Activated effector memory CD4-positive, alpha-beta T cell treated with Interleukin-2 at 50 U/mL for 16 hours (primary cell): Measurements from ENCODE around the gene RETREG3.
"Not testable (repeated sequence)": the region's sequence is repeated elsewhere in the genome, so short reads cannot be mapped to it uniquely, and the experiment has no call there.

ENCODE experiments used
- DNase-seq: peaks from one replicate; pipeline ENCODE4 v3.0.0-alpha.2; 2020

RETREG3 gene

GRCh38 chr17:42609182-42609813 lies at the start of gene RETREG3, which contains the start of gene TUBG1:
Gene RETREG3 (minus strand): TSS chr17:42609374. CDS start chr17:42609324, 50 bp downstream.
Gene TUBG1 (plus strand): TSS chr17:42609683. CDS start chr17:42609738, 55 bp downstream.
- peak; percentile 99 for DNase-seq

DNA sequence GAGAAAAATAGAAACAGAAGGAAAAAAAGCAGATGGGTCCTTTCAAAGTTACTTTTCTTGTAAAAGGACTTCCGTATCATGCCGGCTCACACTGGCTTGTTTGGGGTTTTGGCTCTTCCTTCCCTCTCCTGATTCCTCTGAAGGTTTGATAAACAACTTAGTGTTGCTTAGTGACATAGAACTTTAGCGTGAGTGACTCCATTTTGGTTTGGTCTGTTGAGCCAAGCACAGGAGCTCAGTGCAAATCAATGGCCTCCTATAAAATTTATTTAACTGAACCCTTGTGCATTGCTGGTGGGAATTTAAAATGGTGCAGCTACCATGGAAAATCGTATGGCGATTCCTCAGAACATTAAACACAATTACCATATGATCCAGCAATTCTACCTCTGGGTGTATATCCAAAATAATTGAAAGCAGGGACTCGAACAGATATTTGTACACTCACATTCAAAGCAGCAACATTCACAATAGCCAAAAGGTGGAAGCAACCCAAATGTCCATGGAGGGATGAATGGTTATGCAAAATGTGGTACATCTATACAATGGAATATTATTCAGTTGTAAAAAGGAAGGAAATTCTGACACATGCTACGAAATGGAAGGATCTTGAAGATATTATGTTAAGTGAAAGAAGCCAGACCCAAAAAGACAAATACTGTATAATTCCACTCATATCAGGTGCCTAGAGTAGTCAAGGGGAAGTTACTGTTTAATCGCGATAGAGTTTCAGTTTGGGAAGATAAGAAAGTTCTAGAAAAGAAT lies 48.8 kb upstream of the RETREG3 start:
- DNase-seq, result no peak

GRCh38 chr17:42655528-42655927 lies 46.4 kb upstream of the RETREG3 start:
- no peak for DNase-seq

- DNase-seq, result no peak
Measured at GRCh38 chr17:42653179-42654124, 44.3 kb upstream of the RETREG3 start.

- DNase-seq, result no peak
Measured at GRCh38 chr17:42651392-42651791, 42.2 kb upstream of the RETREG3 start.

GRCh38 chr17:42647778-42648177 lies 38.6 kb upstream of the RETREG3 start:
- DNase-seq, result no peak

DNA sequence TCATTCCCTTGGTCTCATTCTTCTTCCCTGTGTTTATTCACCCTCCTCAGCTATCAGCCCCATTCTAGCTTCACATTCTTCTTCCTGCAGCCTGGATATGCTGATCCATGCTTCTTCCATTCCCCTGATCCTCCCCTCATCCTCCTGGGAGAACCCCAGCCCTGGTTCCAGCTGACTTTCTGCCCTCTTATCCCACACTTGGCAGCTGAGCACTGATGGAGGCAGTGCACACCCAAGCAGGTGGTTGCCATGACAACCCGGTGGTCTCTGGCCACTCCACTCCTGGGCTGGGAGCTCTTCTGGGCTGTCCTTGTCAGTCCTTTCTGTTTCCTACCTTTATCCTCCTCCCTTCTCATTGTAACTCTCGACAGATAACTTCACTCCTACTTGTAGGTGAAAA lies 33.2 kb upstream of the RETREG3 start:
- no peak for DNase-seq

GRCh38 chr17:42640121-42640520 lies 30.9 kb upstream of the RETREG3 start:
- DNase-seq, result no peak

DNA sequence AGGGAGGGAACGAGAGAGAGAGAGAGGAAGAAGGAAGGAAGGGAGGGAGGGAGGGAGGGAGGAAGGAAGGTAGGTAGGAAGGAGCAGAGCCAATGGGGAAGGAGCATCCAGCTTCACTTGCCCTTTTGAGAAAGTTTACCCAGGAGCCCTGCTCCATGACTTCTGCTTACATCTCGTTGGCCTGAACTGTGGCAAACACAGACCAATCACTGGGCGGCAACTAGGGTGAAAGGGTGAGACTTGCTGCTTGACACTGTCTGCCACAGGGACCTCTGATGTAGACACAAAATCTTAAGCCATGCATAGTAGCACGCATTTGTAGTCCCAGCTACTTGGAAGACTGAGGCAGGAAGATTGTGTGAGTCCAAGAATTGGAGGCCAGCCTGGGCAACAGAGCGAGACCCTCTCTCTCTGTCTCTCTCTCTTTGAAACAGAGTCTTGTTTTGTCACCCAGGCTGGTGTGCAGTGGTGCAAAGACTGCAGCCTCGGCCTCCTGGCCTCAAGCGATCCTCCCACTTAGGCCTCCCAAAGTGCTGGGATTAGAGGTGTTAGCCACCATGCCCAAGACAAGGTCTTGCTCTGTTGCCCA lies 30.4 kb upstream of the RETREG3 start:
- no peak for DNase-seq

- no peak for DNase-seq
Measured at GRCh38 chr17:42632949-42633444, 23.8 kb upstream of the RETREG3 start.

DNA sequence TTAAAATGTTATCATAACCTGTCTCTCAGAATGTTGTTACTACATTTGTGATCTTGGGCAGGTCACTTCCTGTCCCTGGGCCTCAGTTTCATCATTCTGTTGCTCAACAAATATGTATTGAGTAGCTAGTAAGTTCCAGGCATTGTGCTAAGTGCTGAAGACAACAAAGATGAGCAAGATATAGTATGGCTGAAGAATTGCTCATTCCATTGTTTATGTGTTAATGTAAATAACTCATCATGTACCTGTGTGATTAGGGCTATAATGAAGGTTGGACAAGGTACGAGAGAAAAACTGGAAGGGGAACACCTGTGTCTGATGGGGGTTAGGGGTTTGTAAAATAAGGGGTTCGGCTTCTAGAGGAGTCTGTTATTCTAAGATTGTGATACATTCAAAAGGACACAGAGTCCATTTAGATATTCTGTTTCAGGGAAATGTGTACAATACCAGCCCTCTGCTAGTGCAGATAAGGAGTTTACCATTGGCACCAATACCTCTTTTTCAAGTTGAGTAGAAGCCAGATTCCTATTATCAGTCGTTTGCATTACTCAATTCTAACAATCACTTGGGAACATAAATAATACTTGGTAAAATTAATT lies 20.3 kb upstream of the RETREG3 start:
- DNase-seq, result no peak

DNA sequence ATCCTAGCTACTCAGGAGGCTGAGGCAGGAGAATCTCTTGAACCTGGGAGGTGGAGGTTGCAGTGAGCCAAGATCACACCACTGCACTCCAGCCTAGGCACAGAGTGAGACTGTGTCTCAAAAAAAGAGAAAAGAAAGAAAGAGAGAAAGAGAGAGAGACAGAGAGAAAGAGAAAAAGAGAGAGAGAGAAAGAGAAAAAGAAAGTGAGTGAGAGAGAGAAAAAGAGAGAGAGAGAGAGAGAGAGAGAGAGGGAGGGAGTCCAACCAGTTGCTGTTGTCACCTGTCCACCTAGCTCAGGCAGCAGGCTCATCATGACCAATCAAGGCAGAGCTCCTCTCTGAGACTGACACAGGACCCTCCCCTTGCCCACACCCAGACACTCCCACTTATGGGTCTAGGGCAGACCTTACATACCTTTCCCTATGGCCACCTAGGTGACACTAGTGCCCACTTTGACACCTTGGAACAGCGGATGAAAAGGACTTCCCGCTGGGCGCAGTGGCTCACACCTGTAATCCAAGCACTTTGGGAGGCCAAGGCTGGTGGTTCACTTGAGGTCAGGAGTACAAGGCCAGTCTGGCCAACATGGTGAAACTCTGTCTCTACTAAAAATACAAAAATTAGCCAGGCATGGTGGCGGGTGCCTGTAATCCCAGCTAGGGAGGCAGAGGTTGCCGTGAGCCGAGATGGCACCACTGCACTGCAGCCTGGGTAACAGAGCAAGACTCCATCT lies 18.0 kb upstream of the RETREG3 start:
- DNase-seq, result not testable (repeated sequence)

DNA sequence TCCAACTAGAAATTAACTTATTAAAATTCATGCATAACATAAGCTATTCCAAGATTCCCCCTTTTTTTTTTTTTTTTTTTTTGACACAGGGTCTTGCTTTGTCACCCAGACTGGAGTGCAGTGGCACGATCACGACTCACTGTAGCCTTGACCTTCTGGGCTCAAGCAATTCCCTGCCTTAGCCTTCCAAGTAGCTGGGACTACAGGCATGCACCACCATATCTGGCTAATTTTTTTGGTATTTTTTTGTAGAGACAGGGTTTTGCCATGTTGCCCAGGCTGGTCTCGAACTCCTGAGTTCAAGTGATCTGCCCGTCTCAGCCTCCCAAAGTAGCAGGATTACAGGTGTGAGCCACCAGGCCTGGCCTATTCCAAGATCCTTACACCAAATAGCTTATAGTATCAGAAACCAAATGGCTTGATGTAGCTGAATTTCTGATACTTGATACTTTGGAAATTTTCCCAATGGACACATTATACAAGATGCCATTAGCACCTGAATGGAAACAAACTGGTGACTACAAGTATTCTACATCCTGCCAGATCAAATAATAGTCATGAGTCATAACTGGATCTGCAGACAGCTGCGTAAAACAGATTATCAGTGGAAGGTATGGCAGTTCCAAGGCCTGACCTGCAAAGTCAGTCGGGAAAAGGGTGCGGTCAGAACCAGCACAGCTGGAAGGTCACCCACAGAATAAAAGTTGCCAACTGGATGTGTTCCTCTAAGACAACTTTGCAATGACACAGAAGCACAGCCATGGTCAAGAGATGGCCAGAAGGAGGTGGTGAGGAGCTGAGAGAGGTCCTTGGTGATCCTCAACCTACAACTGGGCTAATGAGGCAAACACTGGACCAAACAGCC lies 14.8 kb upstream of the RETREG3 start:
- no peak for DNase-seq

GRCh38 chr17:42623271-42623670 lies 14.1 kb upstream of the RETREG3 start:
- no peak for DNase-seq

DNA sequence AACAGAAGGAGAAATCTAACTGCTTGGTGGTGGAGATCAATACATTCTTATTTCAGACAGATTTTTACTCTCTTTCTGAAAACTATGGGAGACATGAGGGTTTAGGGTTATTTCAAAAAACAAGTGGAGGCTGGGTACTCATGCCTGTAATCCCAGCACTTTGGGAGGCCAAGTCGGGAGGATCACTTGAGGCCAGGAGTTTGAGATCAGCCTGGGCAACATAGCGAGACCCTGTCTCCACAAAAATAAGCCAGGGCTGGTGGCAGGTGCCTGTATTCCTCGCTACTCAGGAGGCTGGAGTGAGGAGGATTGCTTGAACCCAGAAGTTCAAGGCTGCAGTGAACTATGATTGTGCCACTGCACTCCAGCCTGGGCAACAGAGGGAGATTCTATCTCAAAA lies 12.8 kb upstream of the RETREG3 start:
- DNase-seq, result not testable (repeated sequence)

DNA sequence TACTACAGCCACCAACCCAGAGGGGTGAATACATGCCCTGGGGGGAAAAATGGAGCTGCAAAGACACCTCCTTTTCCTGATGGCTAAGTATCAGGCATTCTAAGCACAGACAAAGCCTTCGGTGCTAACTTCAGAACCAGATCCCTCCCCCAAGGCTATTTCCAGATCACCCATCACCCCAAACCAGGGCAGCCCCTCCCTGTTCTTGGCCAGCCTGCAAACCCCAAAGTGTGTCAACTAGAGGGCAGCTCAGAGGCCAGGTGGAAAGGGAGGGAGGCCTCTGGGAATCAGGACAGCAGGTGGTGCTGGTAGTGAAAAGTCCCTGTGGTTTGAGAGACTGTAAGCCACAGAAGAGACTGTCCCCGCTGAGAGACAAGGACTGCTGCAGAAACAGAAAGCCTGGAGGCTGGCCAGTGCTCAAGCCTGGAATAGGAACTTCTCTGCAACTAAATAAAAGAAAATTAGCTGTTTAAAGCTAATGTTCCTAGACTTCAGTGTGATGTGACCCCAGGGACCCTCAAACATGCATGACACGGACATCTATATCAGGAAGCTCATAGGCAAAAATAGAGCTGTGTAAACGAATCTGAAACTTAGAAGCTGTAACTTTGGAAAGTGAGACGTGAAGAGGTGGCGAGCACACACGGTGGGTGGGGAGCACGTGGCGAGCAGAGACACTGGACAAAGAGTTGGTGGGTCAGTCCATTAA lies 9.4 kb upstream of the RETREG3 start:
- DNase-seq, result no peak

- no peak for DNase-seq
Measured at GRCh38 chr17:42617956-42618431, 8.8 kb upstream of the RETREG3 start.

GRCh38 chr17:42613699-42614295 lies 4.6 kb upstream of the RETREG3 start:
- DNase-seq, result no peak

DNA sequence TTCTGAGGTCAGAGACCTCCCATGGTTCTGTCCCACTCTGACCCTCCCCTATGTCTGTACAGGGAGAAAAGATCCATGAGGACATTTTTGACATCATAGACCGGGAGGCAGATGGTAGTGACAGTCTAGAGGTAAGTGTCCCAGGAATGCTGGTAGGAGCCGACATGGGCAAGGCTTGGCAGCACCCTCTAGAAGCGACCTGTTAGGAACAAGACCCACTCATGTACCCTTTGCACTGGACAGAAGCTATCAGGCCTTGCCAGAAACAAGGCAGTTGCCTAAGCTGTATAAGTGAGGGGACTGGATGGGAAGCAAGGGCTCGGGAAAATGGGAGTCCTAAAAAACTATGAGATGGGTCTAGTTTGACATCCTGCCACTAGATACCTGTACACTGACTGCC lies 2.8 kb upstream of the RETREG3 start:
- DNase-seq, result no peak
